ENCODE results near the gene GOLGA6L9. TPM values are rescaled to one million over a fixed set of nuclear protein-coding genes. Genes with fewer than 3 reads are reported as not detected.
"Not testable (repeated sequence)": the region's sequence is repeated elsewhere in the genome, so short reads cannot be mapped to it uniquely, and the experiment has no call there.

The GOLGA6L9 gene
- total and polyA plus RNA-seq, 4 experiments from 2014 or later: 0.11 to 3.9 (median 2.2) TPM

- H3K9me3 Mint-ChIP-seq; DNase-seq; H3K4me3 Mint-ChIP-seq; POLR2A ChIA-PET (ENCODE audit: partially characterized antibody); H3K27me3 Mint-ChIP-seq; intact Hi-C loops (cut with micrococcal nuclease); H3K27ac Mint-ChIP-seq; H3K36me3 ChIP-seq (ENCODE audit: insufficient read depth, low read length); H3K27ac ChIP-seq (ENCODE audit: low read depth, low read length); H3K4me1 Mint-ChIP-seq; H3K27me3 ChIP-seq (ENCODE audit: insufficient read depth, low read length); H3K36me3 Mint-ChIP-seq; H3K9me3 ChIP-seq (ENCODE audit: control insufficient read depth in 1 of 2, low read length in 2 of 2); H3K4me3 ChIP-seq (ENCODE audit: low read length in 2 of 2); H3K4me1 ChIP-seq (ENCODE audit: insufficient read depth, low read length); CTCF ChIA-PET (ENCODE audit: partially characterized antibody): not testable (repeated sequence)
Observed at GRCh38 chr15:82469381-82469780, 39.8 kb downstream of the GOLGA6L9 start.

- not testable (repeated sequence) for H3K4me3 Mint-ChIP-seq
Observed at GRCh38 chr15:82472269-82472982, 42.8 kb downstream of the GOLGA6L9 start.

GRCh38 chr15:82474596-82475325, 45.1 kb downstream of the GOLGA6L9 start:
- H3K4me1 ChIP-seq (ENCODE audit: insufficient read depth, low read length); CTCF ChIA-PET (ENCODE audit: partially characterized antibody); POLR2A ChIA-PET (ENCODE audit: partially characterized antibody); H3K4me3 Mint-ChIP-seq; H3K27ac ChIP-seq (ENCODE audit: low read depth, low read length); DNase-seq; H3K9me3 Mint-ChIP-seq; H3K27me3 Mint-ChIP-seq; H3K9me3 ChIP-seq (ENCODE audit: control insufficient read depth in 1 of 2, low read length in 2 of 2); H3K27ac Mint-ChIP-seq; H3K4me3 ChIP-seq (ENCODE audit: low read length in 2 of 2); H3K36me3 ChIP-seq (ENCODE audit: insufficient read depth, low read length); H3K27me3 ChIP-seq (ENCODE audit: insufficient read depth, low read length); H3K36me3 Mint-ChIP-seq; intact Hi-C loops (cut with micrococcal nuclease); H3K4me1 Mint-ChIP-seq: not testable (repeated sequence)

More at GRCh38 chr15:82472269-82472982, 42.8 kb downstream of the GOLGA6L9 start:
- DNase-seq: peak in 1 of 5 donors; percentile 45
- H3K27ac ChIP-seq (ENCODE audit: low read depth, low read length); H3K27me3 Mint-ChIP-seq; H3K36me3 Mint-ChIP-seq; POLR2A ChIA-PET (ENCODE audit: partially characterized antibody); H3K4me3 ChIP-seq (ENCODE audit: low read length in 2 of 2); CTCF ChIA-PET (ENCODE audit: partially characterized antibody); H3K36me3 ChIP-seq (ENCODE audit: insufficient read depth, low read length); H3K4me1 ChIP-seq (ENCODE audit: insufficient read depth, low read length); H3K9me3 Mint-ChIP-seq; intact Hi-C loops (cut with micrococcal nuclease); H3K27ac Mint-ChIP-seq; H3K9me3 ChIP-seq (ENCODE audit: control insufficient read depth in 1 of 2, low read length in 2 of 2); H3K27me3 ChIP-seq (ENCODE audit: insufficient read depth, low read length); H3K4me1 Mint-ChIP-seq: not testable (repeated sequence)

- H3K4me1 ChIP-seq (ENCODE audit: insufficient read depth, low read length); H3K4me1 Mint-ChIP-seq; H3K9me3 Mint-ChIP-seq; CTCF ChIA-PET (ENCODE audit: partially characterized antibody); H3K27ac Mint-ChIP-seq; H3K27me3 Mint-ChIP-seq; H3K4me3 Mint-ChIP-seq; intact Hi-C loops (cut with micrococcal nuclease); POLR2A ChIA-PET (ENCODE audit: partially characterized antibody); H3K27me3 ChIP-seq (ENCODE audit: insufficient read depth, low read length); H3K36me3 Mint-ChIP-seq; H3K36me3 ChIP-seq (ENCODE audit: insufficient read depth, low read length); H3K27ac ChIP-seq (ENCODE audit: low read depth, low read length); H3K4me3 ChIP-seq (ENCODE audit: low read length in 2 of 2); H3K9me3 ChIP-seq (ENCODE audit: control insufficient read depth in 1 of 2, low read length in 2 of 2): not testable (repeated sequence)
- DNase-seq: peak in 1 of 5 donors; percentile 25
Observed at GRCh38 chr15:82475345-82475967, 45.8 kb downstream of the GOLGA6L9 start.

- H3K4me1 ChIP-seq (ENCODE audit: insufficient read depth, low read length); H3K36me3 ChIP-seq (ENCODE audit: insufficient read depth, low read length); H3K4me1 Mint-ChIP-seq; CTCF ChIA-PET (ENCODE audit: partially characterized antibody); H3K9me3 ChIP-seq (ENCODE audit: control insufficient read depth in 1 of 2, low read length in 2 of 2); H3K4me3 ChIP-seq (ENCODE audit: low read length in 2 of 2); intact Hi-C loops (cut with micrococcal nuclease); H3K9me3 Mint-ChIP-seq; H3K36me3 Mint-ChIP-seq; H3K4me3 Mint-ChIP-seq; H3K27ac ChIP-seq (ENCODE audit: low read depth, low read length); H3K27me3 ChIP-seq (ENCODE audit: insufficient read depth, low read length); POLR2A ChIA-PET (ENCODE audit: partially characterized antibody); H3K27ac Mint-ChIP-seq; H3K27me3 Mint-ChIP-seq: not testable (repeated sequence)
- peak in 1 of 5 donors; percentile 46 for DNase-seq
Observed at GRCh38 chr15:82476697-82477342, 47.2 kb downstream of the GOLGA6L9 start.

- H3K9me3 Mint-ChIP-seq; H3K27me3 Mint-ChIP-seq; H3K36me3 Mint-ChIP-seq; intact Hi-C loops (cut with micrococcal nuclease); H3K27ac Mint-ChIP-seq; H3K4me3 ChIP-seq (ENCODE audit: low read length in 2 of 2); H3K4me1 ChIP-seq (ENCODE audit: insufficient read depth, low read length); CTCF ChIA-PET (ENCODE audit: partially characterized antibody); H3K4me3 Mint-ChIP-seq; H3K4me1 Mint-ChIP-seq; POLR2A ChIA-PET (ENCODE audit: partially characterized antibody); H3K9me3 ChIP-seq (ENCODE audit: control insufficient read depth in 1 of 2, low read length in 2 of 2); H3K36me3 ChIP-seq (ENCODE audit: insufficient read depth, low read length); H3K27ac ChIP-seq (ENCODE audit: low read depth, low read length); H3K27me3 ChIP-seq (ENCODE audit: insufficient read depth, low read length): not testable (repeated sequence)
- DNase-seq: peak in 1 of 5 donors; percentile 30
Observed at GRCh38 chr15:82477343-82478057, 47.9 kb downstream of the GOLGA6L9 start.
